D341Med (cell line): Measurements from ENCODE around the gene LINS1.
"Not testable (repeated sequence)": the region's sequence is repeated elsewhere in the genome, so short reads cannot be mapped to it uniquely, and the experiment has no call there.

ENCODE experiments used
- DNase-seq: peaks from one replicate; pipeline ENCODE4 v3.0.0; 2012; ENCODE audit warnings: low spot score

LINS1 gene

DNA sequence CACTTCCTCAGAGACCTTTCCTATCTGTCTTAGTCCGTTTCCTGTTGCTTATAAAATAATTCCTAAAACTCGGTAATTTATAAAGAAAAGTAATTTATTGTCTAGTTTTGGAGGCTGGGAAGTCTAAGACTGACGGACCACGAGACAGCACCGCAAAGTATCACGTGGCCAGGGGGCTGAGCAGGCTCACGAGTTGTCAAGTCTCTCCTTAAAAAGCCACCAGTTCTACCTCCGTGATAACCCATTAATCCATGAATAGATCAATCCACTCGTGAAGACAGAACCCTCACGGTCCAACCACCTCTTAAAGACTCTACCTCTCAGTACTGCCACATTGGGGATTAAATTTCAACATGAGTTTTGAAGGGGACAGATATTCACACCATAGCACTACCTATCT lies 821 bp downstream of the LINS1 start:
- no peak for DNase-seq

DNA sequence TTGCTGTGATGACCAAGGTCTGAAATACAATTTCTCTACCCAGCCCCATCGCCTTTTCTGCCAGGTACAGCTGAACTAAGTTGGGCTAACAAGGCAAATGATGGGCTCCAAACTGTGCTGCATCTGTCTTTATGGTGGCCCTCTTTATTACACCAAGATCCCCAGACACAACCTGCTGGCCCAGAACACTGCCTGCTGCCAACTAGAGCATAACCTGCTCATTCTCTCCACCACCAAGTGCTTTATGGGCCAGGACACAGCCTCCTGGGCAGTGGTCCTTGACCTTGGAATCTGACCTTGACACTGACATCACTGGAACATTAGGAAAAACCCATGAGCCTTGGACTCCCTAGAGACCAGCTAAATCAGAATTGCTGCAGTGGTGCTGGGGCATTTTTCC lies 3.3 kb downstream of the LINS1 start:
- DNase-seq = no peak

DNA sequence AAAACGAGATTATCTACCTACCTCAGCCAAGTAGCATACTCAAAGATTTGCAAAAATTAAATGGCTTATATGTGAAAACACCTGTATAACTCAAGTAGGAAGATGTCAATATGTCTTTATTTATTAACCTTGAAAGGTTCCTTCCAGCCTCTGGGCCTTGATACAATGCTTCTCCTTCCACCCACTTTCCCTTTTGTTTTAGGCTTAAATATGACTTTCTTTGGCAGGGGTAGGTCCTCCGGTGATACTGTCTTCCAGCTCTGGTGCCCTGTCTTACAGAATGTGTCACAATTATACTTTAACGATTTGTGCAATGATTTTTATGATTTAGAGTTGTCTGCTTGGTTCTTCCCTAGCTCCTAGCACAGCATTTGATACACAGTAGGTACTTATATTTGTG lies 4.1 kb downstream of the LINS1 start:
- no peak for DNase-seq

DNA sequence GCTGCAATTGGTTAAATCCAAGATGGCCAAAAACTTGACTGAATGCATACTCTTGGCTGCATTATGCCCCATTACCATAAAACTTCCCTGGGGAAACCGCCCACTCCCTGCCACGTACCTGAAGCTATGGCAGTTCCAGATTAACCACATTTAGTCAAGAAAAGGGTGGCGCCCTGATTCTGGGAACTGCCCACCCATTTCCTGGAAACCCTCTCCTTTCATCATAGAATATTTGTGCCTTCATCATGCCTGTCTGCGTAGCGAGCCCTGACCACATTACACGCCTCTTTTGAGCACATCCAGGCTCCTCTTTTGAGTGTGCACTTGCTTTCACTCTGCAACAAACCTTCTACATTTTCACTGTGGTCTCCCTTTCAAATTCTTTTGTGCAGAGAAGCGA lies 5.2 kb downstream of the LINS1 start:
- DNase-seq = no peak

DNA sequence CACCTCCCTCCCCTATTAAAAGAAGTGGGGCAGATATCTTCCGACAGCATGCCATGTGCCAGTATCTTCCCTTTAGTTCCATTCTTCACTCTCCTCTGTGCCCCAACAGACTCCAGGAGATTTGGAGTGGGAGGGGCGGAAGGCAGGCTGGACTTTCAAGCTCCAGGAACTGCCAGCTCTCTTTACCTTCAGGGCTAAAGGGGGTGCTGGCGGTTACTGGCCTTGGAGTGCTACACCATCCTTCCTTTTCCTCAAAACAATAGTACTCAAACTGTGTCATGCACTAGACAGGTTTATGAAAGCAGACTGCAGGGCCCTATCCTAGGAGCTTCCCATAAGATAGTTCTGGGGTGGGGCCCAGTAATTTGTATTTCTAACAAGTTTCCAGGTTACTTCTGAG lies 6.0 kb downstream of the LINS1 start:
- no peak for DNase-seq

DNA sequence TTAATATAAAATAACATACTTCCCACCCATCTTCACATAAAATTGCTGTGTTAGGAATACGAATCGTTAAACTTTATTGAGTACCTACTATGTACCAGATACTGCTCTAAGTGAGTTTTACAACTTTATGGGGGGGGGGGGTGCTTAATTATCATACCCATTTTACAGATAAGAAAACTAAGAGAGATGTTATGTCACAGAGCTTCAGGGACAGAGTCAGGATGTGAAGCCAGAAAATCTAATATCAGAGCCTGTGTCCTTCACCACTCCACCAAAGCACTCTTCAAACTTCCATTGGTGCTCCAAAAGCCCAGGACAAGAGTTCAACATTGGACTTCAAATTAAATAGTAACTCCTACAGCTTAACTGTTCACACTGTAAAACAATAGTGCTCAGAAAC lies 8.6 kb downstream of the LINS1 start:
- no peak for DNase-seq

DNA sequence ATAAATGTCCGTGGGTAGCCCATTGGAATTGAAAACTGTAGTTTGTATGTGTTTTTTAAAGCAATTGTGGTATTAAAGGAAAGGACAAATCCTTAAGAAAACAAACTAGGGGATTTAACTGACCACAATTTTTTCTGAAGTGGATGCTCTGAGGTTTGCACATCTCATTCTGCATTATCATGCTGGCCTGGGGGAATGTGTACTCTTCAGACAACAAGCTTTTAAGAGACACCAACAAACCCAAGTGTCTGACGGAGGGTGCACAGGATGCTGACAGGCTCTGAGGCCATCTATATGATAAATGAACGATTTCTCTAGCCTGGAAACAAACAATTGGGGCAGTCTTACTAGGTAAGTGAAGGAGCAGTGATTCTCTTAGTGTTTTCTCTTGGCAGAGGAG lies 9.1 kb downstream of the LINS1 start:
- no peak for DNase-seq

DNA sequence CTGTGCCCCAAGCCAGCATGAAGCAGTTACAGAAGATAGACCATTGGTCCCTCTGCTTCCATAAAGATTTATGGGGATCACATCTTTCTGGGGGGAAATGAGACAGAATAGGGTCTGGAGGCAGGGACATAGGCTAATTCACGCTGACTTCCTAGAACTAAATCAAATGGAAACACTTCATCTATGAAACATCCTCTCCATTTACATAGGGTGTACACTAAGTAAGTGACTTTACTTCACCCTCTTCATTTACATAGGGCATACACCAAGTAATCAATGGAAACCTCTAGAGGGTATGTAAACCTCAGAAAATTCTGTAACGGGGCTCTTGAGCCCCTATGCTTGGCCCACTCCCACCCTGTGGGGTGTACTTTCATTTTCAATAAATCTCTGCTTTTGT lies 10.1 kb downstream of the LINS1 start:
- DNase-seq = no peak

DNA sequence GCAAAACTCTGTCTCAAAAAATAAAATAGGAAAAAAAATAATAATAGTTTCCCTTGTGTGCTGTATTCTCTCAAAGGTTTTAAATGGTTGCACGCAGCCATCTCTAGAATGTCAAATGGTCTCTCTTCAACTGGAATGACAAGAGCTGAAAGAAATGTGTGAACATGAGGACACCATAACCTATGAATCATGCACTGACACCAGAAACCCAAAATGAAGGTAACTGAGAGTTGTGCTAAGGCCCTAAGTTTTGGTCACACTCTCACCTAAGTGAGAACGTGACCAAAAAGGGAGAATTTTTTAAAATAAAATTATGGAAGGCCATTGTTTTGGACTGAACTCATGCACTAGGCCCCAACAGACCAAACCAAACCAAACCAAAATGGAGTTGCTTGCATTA lies 10.8 kb downstream of the LINS1 start:
- not testable (repeated sequence) for DNase-seq

DNA sequence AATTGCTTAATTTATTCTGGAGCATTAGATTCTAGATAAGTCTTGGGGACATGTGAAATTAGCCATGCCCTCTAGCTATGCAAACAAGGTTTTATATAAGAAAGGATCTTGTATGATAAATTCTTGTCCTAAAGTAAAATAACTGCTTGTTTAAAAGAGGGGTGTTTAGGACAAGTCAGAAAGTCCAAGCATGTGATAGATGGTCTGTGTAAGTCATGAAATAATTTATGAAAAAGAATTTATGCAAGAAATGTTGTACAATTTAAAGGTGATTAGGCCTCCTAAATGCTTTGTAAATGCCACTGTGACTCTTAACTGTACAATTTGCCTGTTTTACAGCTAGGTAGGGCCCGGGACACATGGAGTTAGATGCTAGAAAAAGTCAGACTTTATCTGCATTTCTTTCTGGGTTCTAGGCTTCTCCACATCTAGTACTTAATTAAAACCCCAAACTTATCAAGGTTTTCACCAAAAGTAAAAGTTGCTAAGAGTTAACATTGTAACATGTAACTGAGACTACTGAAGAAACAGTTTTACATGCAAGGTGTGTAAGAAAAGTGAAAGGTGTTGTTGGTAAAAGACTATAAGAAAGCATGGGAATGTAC lies 13.2 kb downstream of the LINS1 start:
- no peak for DNase-seq

DNA sequence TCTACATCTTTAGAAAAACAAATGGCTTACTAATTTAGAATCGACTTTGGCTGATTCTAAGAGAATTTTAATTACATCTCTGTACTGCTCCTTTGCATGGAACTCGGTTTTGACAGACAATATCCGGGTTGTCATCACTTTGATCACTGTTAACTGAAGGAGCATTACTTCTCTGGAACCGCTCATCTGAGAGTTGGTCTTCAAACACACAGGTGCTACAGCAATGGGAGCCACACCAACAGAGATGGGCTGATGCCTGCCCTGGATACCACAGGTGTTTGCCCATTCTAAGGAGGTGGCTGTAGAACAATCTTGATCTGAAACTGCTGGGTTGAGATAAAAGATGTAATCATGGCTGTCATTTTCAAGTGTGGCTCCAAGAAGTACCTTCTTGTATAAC lies 21.6 kb downstream of the LINS1 start:
- DNase-seq = no peak

DNA sequence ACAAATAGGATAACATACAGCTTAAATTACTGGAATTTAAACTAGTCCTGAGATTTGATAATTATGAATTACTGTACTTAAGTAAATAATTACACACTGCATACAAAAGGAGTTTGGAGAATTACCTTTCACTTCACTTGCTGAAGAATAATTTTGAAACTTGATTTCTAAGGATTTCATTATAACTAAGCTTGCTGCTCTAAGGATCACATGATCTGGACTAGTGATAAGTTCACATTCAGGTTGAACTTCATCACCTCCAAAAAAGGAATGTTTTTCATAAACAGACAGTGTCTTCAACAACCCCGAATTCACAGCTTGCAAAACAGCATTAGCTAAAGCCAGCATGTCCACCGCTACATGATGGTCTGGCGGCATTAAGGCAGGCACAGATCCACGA lies 28.5 kb downstream of the LINS1 start:
- DNase-seq = no peak

DNA sequence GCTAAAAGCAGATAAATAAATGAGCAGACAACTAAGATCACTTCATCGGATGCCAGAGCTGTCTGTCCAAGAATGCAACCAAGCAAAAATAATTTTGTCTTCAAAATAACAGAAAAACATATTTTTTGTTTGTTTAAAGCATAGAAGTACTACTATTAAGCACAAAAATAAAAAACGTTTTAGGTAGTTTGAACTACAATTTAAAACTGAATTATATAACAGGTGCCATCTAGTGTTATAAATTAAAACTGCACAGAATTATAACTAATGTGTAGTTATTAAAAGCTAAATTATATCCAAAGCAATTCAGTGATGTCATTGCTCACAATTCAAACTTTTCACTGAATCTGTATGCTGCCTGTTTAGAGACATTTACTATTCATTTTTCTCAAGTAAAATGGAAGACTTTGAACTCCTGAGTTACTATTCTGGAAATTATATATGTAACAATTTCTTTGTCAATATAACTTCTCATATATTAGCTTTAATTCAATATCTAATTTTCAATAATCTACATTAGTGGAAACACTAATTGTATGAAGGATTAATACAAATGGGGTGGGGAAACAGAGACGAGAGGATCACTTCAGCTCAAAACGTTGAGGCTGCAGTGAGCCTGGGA lies 29.5 kb downstream of the LINS1 start:
- DNase-seq = no peak

DNA sequence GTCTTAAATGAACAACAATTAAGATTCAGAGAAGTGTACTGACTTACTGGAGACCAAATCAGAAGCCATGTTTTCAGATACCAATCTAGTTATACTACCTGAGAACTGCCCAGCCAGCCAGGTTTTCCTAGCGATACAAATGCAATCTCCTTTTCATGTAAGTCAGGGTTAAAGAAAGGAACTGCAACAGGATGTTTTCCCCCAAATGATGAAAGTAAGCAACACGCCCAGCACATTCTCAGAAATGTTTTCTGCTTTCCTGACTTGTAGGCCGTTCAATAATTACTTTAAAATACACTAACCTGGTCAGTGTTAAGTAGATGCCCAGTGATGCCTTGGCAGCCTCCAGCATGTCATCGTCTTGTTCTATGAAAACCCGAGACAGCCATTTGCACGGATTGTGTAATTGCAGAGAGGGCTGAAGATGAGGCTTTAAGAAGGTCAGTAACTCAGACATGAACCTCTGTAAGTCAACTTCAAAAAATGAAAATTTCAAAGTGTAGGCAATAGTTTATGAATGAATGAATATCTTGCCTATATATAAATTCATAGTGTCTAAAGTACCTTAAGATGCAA lies 30.3 kb downstream of the LINS1 start:
- DNase-seq = no peak

DNA sequence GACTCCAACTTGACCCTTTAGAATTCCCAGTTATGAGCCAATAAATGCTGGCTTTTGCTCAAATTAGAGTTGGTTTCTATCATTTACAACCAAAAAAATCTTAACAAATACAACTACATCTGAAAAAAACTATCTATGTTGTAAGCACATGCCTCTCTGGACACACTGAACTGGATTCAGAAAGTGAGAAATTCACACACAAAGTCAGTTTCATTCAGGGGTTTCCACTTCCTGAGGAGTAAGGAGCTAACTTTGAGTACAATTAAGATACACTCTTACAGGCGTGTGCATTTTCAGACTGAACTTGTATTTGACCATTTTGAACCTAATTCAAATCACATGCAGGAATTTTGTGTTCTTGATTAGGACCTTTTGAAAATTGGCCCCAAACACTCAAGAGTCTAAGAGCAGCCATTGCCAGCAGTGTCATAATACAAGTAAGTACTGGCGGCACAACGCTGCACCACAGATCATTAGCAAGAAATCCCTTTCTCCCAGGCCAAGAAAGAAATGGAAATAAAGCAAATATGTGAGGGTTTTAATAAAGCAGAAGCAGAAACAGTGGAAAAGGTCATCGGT lies 31.2 kb downstream of the LINS1 start:
- no peak for DNase-seq

DNA sequence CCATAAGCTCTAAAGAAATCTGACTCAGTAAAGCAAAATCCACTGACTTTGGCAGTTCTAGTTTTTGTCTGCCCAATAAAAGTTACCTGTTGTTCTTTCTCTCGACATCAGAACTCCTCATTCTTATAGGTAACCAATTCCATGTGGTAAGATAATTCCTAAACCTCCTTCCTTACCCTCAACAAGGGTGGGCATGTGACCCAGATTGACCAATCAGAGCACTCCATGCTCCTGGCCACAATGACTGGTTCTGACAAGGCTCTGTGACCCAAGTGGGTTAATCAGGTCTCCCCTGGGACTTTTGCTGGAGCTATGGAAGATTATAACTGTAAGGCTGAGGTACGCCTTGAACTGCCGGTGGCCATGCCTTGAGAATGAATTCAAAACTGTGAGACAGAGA lies 31.7 kb downstream of the LINS1 start:
- no peak for DNase-seq

DNA sequence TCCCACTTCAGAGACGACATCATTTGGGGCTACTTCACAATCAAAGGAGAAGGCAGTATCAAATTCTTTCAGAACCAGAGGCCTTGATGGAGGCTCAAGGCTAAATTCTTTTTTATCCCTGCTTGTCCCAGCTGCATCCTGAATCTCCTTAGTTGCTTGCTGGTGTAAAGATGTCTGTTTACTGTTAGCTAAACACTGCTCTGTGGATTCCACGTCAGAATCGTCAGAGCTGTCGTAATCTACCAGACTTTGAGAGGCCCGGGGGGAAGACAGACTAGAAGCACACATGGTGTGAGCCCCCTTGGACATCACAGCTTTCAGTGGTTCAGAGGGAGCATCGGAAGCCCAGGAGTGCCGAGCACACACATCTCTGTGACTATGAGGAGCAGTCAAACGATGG lies 32.6 kb downstream of the LINS1 start:
- DNase-seq = no peak

DNA sequence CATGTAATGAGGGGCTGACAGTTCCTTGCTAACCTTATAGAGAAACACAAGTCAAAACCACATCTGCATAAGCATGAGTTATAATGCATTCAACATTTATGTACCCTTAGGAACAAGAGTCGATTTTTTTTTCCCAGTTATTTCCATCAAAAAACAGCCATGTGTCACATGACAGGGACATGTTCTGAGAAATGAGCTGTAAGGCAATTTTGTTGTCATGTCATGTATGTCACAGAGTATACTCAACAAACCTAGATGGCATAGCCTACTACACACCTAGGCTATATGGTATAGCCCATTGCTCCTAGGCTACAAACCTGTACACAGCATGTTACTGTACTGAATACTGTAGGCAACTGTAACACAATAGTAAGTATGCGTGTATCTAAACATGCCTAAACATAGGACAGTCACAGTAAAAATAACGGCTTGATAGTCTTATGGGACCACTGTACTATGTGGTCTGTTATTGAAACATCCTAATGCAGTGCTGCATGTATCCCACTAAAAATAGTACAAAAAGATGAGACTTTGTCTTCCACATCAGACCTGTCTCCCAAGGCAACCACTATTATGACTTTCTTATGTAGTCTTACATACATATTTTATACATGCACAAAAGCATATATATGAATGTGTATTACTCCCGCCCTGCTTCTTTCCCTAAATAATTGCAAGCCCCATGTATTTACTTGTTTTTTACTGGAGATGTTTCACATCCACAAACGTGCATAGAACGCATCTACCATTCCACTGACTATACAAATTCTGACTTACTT lies 34.9 kb downstream of the LINS1 start:
- no peak for DNase-seq

DNA sequence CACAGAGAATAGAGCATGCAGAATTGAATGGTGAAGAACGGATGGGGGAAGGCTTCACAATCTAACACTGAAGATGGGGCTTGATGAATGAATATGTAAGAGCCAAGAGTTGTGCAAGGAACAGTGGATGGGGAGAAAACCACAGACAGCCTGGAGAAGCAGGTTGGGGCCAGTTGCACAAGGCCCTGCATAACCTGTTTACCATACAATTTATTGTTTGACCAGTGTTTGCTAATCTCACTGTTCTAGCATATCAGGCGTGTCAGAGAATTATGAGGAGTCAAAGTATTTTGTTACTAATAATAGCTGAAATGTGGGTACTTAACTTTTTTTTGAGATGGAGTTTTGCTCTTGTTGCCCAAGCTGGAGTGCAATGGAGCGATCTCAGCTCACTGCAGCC lies 36.4 kb downstream of the LINS1 start:
- DNase-seq = no peak

DNA sequence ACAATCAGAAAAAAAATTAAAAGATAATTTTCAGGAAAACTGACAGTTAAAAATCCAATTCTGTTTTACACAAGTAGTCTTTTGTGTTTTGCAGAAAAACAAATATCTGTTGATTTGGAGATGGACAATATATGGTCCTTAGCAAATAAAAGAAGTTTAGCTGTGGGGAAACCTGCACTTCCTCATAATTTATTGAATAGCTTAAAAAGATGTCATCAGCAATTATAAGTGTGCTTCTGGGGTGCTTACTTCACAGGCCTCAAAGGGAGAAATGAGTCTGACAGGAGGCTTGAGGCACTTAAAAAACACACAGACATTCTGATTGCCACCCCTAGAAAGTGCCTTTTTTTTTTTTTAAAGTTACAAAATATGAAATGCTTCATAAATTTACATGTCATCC lies 41.7 kb downstream of the LINS1 start:
- no peak for DNase-seq

DNA sequence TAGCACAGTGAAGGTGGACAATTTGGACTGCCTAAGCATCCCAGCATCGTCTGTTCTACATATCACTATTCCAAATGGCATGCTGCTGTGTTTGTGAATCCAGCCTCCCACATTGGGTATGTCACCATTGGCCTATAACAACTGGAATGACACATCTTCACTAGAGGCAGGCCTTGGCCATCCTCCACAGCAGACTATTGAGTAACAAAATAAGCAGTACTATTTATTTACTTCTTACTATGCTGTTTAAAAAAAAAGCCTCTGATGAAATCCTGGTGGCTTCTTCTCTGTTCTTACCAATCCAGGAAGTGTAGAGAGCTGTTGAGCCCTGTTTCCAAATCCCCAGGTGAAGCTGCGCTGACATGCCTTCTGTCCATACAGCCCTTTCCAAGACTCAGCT lies 42.7 kb downstream of the LINS1 start:
- no peak for DNase-seq

DNA sequence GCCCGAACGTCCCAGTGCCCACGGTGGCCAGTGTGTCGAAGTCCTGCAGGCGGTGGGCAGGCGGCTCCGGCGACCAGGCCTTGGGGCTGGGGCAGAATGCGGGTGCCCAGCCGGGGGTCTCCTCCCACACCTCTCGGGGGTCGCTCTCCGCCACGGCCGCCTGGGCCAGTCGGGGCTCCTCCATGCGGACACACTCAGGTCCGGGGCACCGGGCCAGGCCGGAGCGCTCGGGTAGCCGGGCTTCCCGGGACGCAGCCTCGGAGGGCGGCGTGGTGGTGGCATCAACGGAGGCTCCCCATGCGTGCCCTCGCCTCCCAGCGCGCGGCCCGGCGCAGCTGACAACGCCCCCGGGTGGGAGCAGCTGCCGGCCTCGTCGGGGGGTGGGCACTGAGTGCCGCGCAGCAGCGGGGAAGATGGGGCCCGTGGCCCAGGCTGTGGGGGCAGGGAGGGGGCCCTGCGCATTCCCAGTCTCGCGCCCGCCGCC lies 43.2 kb downstream of the LINS1 start:
- DNase-seq = no peak

DNA sequence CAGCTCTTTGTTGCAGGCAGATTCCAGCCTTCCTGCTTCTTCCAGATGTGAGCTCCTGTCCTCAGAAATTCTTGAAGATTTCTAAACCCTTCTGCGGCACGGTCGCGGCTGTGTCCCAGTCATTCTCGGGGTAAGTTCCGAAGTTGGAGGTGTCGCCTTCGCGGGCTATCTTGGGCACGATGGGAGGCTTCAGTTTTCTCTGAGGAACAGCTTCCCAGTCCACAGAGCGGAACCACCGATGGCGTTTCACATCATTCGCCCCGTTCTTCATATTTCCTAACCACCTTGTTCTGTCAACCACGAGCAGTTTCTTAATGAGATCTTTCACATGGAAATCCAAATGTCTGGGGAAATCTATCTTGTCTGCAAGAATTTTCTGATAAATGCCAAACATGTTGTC lies 48.5 kb downstream of the LINS1 start:
- DNase-seq = no peak
